ENCODE measurements around the gene SLC6A1.

DNA sequence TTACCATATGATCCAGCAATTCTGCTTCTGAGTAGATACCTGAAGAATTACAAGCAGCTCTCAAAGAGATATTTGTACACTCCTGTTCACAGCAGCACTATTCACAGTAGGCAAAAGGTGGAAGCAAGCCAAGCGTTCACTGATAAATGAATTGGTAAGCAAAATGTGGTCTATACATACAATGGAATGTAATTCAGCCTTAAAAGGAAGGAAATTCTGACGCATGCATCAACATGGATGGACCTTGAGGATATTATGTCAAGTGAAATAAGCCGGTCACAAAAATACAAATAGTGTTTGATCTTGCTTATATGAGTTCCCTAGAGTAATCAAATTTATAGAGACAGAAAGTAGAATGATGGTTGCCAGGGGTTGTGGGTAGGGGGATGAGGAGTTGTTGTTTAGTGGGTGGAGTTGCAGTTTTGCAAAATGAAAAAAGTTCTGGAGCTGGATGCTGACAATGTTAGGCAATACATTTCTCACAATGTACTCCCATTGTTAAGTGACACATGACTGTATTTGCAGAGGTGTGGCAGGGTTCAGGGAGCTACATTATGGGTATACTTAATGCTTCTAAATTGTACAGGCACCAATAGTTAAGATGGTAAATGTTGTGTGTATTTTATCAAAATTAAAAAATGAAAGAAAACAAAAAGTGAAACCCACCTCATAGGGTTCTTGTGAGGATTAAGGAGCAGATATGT is 26.7 kb downstream of the SLC6A1 start:
- TF ChIP-seq, protein P1, sequence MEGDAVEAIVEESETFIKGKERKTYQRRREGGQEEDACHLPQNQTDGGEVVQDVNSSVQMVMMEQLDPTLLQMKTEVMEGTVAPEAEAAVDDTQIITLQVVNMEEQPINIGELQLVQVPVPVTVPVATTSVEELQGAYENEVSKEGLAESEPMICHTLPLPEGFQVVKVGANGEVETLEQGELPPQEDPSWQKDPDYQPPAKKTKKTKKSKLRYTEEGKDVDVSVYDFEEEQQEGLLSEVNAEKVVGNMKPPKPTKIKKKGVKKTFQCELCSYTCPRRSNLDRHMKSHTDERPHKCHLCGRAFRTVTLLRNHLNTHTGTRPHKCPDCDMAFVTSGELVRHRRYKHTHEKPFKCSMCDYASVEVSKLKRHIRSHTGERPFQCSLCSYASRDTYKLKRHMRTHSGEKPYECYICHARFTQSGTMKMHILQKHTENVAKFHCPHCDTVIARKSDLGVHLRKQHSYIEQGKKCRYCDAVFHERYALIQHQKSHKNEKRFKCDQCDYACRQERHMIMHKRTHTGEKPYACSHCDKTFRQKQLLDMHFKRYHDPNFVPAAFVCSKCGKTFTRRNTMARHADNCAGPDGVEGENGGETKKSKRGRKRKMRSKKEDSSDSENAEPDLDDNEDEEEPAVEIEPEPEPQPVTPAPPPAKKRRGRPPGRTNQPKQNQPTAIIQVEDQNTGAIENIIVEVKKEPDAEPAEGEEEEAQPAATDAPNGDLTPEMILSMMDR (conservative IDR thresholded peaks at IDR 0.05; ENCODE audit: low read length) = no peak
- TF ChIP-seq EZH2phosphoT487 (IDR thresholded peaks at IDR 0.05; ENCODE audit: borderline replicate concordance, low read depth, low read length) = no peak
